Measurements from ENCODE around the gene WSB1. TPM values are rescaled to one million over a fixed set of nuclear protein-coding genes. Genes with fewer than 3 reads are reported as not detected.

Gene WSB1
- total and polyA plus RNA-seq, 9 of the 15 experiments (the other 6 are each of a cell fraction or from before 2014, with no cell fraction given), result 22.8 to 229 (median 81.1) TPM

- Histone ChIP-seq H2AFZ (ENCODE audit: low read depth, low read length) (peak overlapping the region; percentile 98; the same call in 1 of the 2 replicates), H3K9me3 (replicated peaks; ENCODE audit: control insufficient read depth, insufficient read depth, low read depth, low read length) (no peaks in the 10 kb centered on the region), H3K79me2 (ENCODE audit: control insufficient read depth, insufficient read depth, low read length) (peaks cover 5% of the 10 kb centered on the region; the same call in 2 of the 3 replicates), H3K36me3 (ENCODE audit: control insufficient read depth, insufficient read depth, low read length) (no peaks in the 10 kb centered on the region), H3K4me3 (no peak overlapping the region), H3K27me3 (ENCODE audit: control insufficient read depth in 2 of 2, insufficient read depth in 2 of 2, low read length in 2 of 2) (no peaks in the 10 kb centered on the region), H3K4me1 (replicated peaks in 1 of 2; ENCODE audit: control insufficient read depth in 2 of 2, insufficient read depth in 2 of 2, low read length in 2 of 2) (peaks cover 19 to 31% of the 10 kb centered on the region in 2 experiments; a peak in 4 of 5 replicates), H3K27ac (ENCODE audit: extremely low read depth, low read depth, low read length) (peak overlapping the region; percentile 88; the same call in 1 of the 3 replicates), H3K4me2 (ENCODE audit: insufficient read depth, low read length) (0 out of 2 replicates have a peak overlapping the region, but pooled peaks have one; percentile 71), H3K9ac (ENCODE audit: insufficient read depth in 1 of 2, low read depth in 2 of 2, low read length in 2 of 2) (peak overlapping the region; percentile 82 to 83; a peak in 3 of 4 replicates), H3K9me1 (ENCODE audit: control insufficient read depth, insufficient read depth, low read length) (no peaks in the 10 kb centered on the region), H4K20me1 (replicated peaks; ENCODE audit: control insufficient read depth, insufficient read depth, low read length) (no peaks in the 10 kb centered on the region)
- in situ Hi-C loops (cut with MboI), result loop anchor here (5.0 kb wide), 1 partner anchor 95 kb away; no protein-coding TSS in a partner anchor
- intact Hi-C loops (cut with micrococcal nuclease), result no loop called here
- ChIA-PET POLR2A (interaction anchor here (1.6 kb wide), 1 partner anchor 90 kb away, joined by 7 read pairs; no protein-coding TSS in a partner anchor), CTCF (ENCODE audit: low intra/inter-chr PET ratio) (interaction anchor here (0.5 to 2.2 kb wide), 3 partner anchors 56 to 95 kb away, joined by 6 to 32 read pairs (median 17); no protein-coding TSS in a partner anchor)
- ATAC-seq (no peak), DNase-seq (ENCODE audit: extremely low read depth in 1 of 4, low spot score in 3 of 4) (no peak), FAIRE-seq (no peak)
- peak; percentile 38; the same call in 1 of the 2 replicates for TF ChIP-seq MGA (IDR thresholded peaks at IDR 0.05)
- peak; percentile 14; the same call in 1 of the 2 replicates for TF ChIP-seq L3MBTL2 (IDR thresholded peaks at IDR 0.05)
- no peak for TF ChIP-seq HINFP (tag; conservative IDR thresholded peaks at IDR 0.05; ENCODE audit: low read depth)
- TF ChIP-seq E2F6 (IDR thresholded peaks at IDR 0.05; ENCODE audit: borderline replicate concordance in 1 of 2, extremely low read depth in 1 of 2, insufficient read depth in 1 of 2, insufficient read length in 1 of 2, low read depth in 1 of 2, low read length in 1 of 2, poor library complexity in 1 of 2, severe bottlenecking in 1 of 2), result peak; percentile 11 to 35
- 54% methylated on average over 2 of the region's 3 CpGs for WGBS (ENCODE audit: insufficient coverage, low coverage, missing lambda C conversion rate)
- no TSS peak for BruUV-seq (replicated peaks)
Observed at GRCh38 chr17:27332047-27332393, 38.1 kb downstream of the WSB1 start.
